Lower lobe of right lung (tissue), 2 donors: ENCODE results near the gene UFSP1. TPM values are rescaled to one million over a fixed set of nuclear protein-coding genes. Genes with fewer than 3 reads are reported as not detected.
A peak's percentile ranks its signal among the peaks of the same experiment; 100 is the strongest.

ENCODE experiments used
- ATAC-seq, 2 donors: fragments of 200-7000 bp; cut with Tn5 transposase; one replicate each; pipeline ENCODE4 v1.9.1; 2020 to 2022; ENCODE audit warnings: mild to moderate bottlenecking in 2 of 2, moderate library complexity in 2 of 2
- DNase-seq: peaks from one replicate; pipeline ENCODE4 v3.0.0-alpha.2; 2020
- H3K27ac ChIP-seq: fragments of 200-600 bp; one replicate; pipeline ENCODE4 v1.8.0; 2022
- H3K27me3 ChIP-seq: fragments of 200-600 bp; one replicate; pipeline ENCODE4 v1.8.0; 2022; ENCODE audit warnings: low read depth
- H3K36me3 ChIP-seq: fragments of 200-600 bp; one replicate; pipeline ENCODE4 v1.8.0; 2022; ENCODE audit warnings: mild to moderate bottlenecking
- H3K4me1 ChIP-seq: fragments of 200-600 bp; one replicate; pipeline ENCODE4 v1.8.0; 2022
- H3K4me3 ChIP-seq: fragments of 200-600 bp; one replicate; pipeline ENCODE4 v1.8.0; 2022; ENCODE audit warnings: mild to moderate bottlenecking
- H3K9me3 ChIP-seq: fragments of 200-600 bp; one replicate; pipeline ENCODE4 v1.8.0; 2022
- CTCF ChIP-seq: fragments of 200-600 bp; IDR thresholded peaks from one replicate; pipeline ENCODE4 v1.8.0; 2022; ENCODE audit warnings: antibody characterized with exemption, mild to moderate bottlenecking
- intact Hi-C: fragments of 100-400 bp; cut with DNase I; formaldehyde crosslinking; loops from one replicate; pipeline ENCODE4 v1.11.0; 2022
- total RNA-seq: library from RNA; stranded (reverse); fragmentation: NEBNext Ultra II Directional; extraction: Animal tissue kit (Norgen Biotek cat#: 25700); gene quantifications from one replicate; pipeline ENCODE4 v1.2.1, GENCODE V29; 2021
- donor health status: DM: no; HTN: yes; CAD: no; lungs with severe emphysema.

The UFSP1 gene
- total RNA-seq, 1 donor from 2014 or later: 2.3 TPM

GRCh38 chr7:100884736-100885439 is 4.6 kb downstream of the UFSP1 start:
- H3K4me1 ChIP-seq: peaks cover 27% of the 10 kb centered on the region
- no peak overlapping the region for H3K27ac ChIP-seq
- TF ChIP-seq CTCF: no peak
- DNase-seq (no peak), ATAC-seq (no peak)
- H3K36me3 ChIP-seq: peaks cover 88% of the 10 kb centered on the region
- H3K9me3 ChIP-seq: no peaks in the 10 kb centered on the region
- no peaks in the 10 kb centered on the region for H3K27me3 ChIP-seq
- no peak overlapping the region for H3K4me3 ChIP-seq
- intact Hi-C loops: no loop called here

- Histone ChIP-seq H3K27ac (no peak overlapping the region), H3K9me3 (no peaks in the 10 kb centered on the region), H3K4me1 (peaks cover 25% of the 10 kb centered on the region), H3K4me3 (no peak overlapping the region), H3K27me3 (no peaks in the 10 kb centered on the region), H3K36me3 (peaks cover 99% of the 10 kb centered on the region)
- TF ChIP-seq CTCF: no peak
- intact Hi-C loops: no loop called here
- no peak for ATAC-seq
- no peak for DNase-seq
Observed at GRCh38 chr7:100882785-100883526, 6.6 kb downstream of the UFSP1 start.

DNA sequence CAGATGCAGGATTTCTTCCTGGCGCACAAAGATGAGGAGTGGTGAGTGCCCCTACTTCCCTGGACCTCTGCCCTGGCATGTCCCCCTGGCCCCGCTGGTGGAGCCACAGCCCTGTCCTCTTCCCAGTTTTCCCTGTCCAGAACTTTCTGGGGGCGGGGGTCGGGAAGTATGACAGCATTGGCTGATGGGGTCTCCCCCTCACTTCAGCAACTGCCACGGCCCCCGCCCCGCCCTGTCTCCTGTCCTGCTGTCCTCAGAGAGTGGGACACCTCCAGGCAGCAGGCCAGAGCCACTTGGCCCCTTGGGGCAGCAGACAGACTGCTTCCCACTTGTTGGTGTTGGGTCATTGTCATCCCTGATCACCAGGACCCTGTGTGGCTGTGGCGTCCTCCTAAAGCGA is 7.3 kb downstream of the UFSP1 start:
- intact Hi-C loops: no loop called here
- H3K4me1 ChIP-seq: peaks cover 24% of the 10 kb centered on the region
- peaks cover 99% of the 10 kb centered on the region for H3K36me3 ChIP-seq
- no peak overlapping the region for H3K27ac ChIP-seq
- peak in 1 of 2 donors; percentile 7 for ATAC-seq
- no peak overlapping the region for H3K4me3 ChIP-seq
- TF ChIP-seq CTCF: no peak
- no peaks in the 10 kb centered on the region for H3K27me3 ChIP-seq
- no peak for DNase-seq
- no peaks in the 10 kb centered on the region for H3K9me3 ChIP-seq

DNA sequence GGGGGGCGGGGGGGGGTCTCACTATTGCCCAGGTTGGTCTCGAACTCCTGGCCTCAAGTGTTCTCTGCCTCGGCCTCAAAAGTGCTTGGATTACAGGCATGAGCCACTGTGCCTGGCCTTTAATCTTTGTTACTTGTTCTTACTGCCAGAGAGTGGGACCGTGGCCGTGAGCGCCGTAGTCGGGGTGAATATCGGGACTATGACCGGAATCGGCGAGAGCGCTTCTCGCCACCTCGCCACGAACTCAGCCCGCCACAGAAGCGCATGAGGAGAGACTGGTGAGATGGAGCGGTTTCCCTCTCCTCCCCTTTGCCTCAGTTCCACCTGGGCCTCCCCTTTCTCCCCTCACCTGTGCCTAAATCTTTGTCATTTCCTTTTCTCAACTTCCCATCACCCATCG is 8.4 kb downstream of the UFSP1 start:
- ATAC-seq (no peak), DNase-seq (no peak)
- Histone ChIP-seq H3K27ac (no peak overlapping the region), H3K4me1 (peaks cover 29% of the 10 kb centered on the region), H3K27me3 (no peaks in the 10 kb centered on the region), H3K9me3 (no peaks in the 10 kb centered on the region), H3K4me3 (no peak overlapping the region), H3K36me3 (peaks cover 97% of the 10 kb centered on the region)
- no peak for TF ChIP-seq CTCF
- intact Hi-C loops: no loop called here

DNA sequence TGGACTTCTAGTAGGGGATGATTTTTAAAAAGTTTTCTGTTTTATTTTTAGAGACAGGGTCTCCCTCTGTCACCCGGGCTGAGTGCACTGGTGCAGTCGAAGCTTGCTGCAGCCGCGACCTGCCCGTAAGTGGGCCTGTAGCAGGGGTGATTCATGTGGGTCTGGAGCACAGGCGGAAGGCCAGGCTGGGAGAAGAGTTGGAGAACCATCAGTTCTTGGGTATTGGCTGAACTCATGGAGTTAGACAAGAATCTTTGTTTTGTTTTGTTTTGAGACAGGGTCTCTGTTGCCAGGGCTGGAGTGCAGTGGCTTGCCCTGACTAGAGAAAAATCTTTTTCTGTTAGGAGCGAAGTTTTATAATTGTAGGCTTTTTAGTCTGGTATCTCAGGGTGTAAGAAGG is 8.9 kb downstream of the UFSP1 start:
- Histone ChIP-seq H3K36me3 (peaks cover 92% of the 10 kb centered on the region), H3K4me3 (no peak overlapping the region), H3K27me3 (no peaks in the 10 kb centered on the region), H3K9me3 (no peaks in the 10 kb centered on the region), H3K27ac (no peak overlapping the region), H3K4me1 (peaks cover 34% of the 10 kb centered on the region)
- intact Hi-C loops: no loop called here
- no peak for TF ChIP-seq CTCF
- ATAC-seq (no peak), DNase-seq (no peak)
